Adipocyte (in vitro differentiated cells): Measurements from ENCODE around the gene CINP.
"Not testable (repeated sequence)": the region's sequence is repeated elsewhere in the genome, so short reads cannot be mapped to it uniquely, and the experiment has no call there.

Source experiments
- DNase-seq: peaks from one replicate; pipeline ENCODE4 v3.0.0-alpha.2; 2015; ENCODE audit warnings: low read depth
- H3K27me3 ChIP-seq: replicated peaks from 2 replicates; pipeline ENCODE4 v1.7.0; 2013; ENCODE audit warnings: mild to moderate bottlenecking, low read length, moderate library complexity; ENCODE audit not compliant: control insufficient read depth, insufficient read depth
- H3K36me3 ChIP-seq: 2 replicates; pipeline ENCODE4 v1.7.0; 2013; ENCODE audit warnings: low read length, mild to moderate bottlenecking, moderate library complexity; ENCODE audit not compliant: control insufficient read depth, insufficient read depth, severe bottlenecking
- H3K4me1 ChIP-seq: 2 replicates; pipeline ENCODE4 v1.7.0; 2013; ENCODE audit warnings: mild to moderate bottlenecking, low read length, moderate library complexity; ENCODE audit not compliant: control insufficient read depth, insufficient read depth
- H3K4me3 ChIP-seq: 2 replicates; pipeline ENCODE4 v1.7.0; 2013; ENCODE audit warnings: mild to moderate bottlenecking, low read length, moderate library complexity
- H3K9ac ChIP-seq: 2 replicates; pipeline ENCODE4 v1.7.0; 2013; ENCODE audit warnings: mild to moderate bottlenecking, low read length, moderate library complexity
- H3K9me3 ChIP-seq: 2 replicates; pipeline ENCODE4 v1.7.0; 2013; ENCODE audit warnings: mild to moderate bottlenecking, low read length, moderate library complexity; ENCODE audit not compliant: control insufficient read depth

CINP gene

DNA sequence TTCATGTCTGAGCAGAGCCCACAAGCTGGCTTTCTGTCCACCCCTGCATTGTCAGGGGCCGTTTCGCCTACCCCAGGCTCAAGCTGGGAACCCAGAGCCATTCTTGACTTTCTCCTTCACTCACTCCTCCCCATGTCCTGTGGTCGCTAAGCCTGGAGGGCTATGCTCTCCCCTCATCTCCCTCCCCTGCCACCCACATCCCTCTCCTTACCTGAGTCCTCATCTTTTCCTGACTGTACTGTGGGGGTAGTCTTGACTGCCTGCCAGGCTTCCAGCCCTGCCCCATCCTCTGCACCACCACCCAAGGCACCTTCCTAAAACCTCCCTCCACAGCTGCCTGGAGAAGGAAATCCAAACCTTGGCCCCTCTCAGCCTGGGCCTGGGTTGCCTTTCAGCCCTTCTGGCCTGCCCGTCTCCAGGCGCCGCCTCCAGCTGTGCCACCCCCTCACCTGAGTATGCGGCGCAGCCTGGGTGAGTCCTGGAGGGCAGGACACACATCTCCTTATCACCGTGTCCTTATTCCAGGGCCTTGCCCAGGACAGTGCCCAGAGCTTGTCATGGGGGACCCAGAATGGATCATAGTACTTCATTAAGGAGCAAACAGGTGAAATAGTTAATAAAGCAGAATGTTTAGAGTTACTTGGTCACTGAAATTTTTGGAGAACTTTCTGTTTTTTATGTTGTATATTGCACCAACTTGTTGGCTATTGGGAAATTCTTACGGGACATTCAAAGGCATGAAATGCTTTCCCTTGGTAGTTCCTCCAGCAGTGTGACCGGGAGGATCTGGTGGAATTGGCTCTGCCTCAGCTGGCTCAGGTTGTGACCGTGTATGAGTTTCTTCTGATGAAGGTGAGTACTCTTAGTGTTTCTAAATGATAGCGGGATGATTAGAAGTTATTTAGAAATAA is 28.6 kb downstream of the CINP start:
- no peaks in the 10 kb centered on the region for H3K27me3 ChIP-seq
- H3K36me3 ChIP-seq: peaks cover 22% of the 10 kb centered on the region
- no peak overlapping the region for H3K4me3 ChIP-seq
- H3K4me1 ChIP-seq: peaks cover 26% of the 10 kb centered on the region
- H3K9me3 ChIP-seq: no peaks in the 10 kb centered on the region
- no peak for DNase-seq
- H3K9ac ChIP-seq: no peak overlapping the region

DNA sequence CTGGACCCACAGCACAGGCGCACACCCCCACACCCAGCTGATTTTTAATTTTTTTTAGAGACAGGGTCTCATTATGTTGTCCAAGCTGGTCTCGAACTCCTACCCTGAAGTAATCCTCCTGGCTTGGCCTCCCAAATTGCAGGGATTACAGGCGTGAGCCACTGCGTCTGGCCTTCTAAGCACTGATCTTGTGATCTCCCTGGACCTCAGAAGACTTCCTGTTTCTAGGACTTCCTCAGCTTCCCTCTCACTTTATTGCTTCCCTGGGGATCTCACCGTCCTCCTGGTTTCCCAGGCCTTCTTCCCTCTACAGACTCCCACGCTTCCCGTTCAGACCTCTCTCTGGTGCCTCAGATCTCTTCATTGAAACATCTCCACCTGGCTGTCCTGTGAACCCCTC is 29.3 kb downstream of the CINP start:
- Histone ChIP-seq H3K4me1 (peaks cover 26% of the 10 kb centered on the region), H3K4me3 (no peak overlapping the region), H3K9ac (no peak overlapping the region), H3K9me3 (no peaks in the 10 kb centered on the region), H3K36me3 (peaks cover 16% of the 10 kb centered on the region), H3K27me3 (no peaks in the 10 kb centered on the region)
- no peak for DNase-seq

DNA sequence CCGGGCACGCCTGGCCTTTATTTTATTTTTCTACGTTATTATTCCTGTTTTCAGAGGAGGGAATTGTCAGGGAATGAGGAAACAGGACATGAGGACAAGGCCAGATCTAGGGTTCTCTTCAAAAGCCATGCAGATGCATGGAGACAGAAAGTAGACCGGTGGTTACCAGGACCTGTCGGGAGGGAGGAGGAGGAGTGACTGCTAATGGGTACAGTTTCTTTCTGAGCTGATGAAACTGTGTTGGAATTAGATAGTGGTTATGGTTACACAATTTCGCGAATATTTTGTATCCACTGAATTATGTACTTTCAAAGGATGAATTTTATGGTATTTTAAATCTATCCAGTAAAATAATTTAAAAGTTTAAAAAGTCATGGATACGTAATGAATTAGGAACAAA is 31.9 kb downstream of the CINP start:
- H3K4me1 ChIP-seq: peaks cover 21% of the 10 kb centered on the region

DNA sequence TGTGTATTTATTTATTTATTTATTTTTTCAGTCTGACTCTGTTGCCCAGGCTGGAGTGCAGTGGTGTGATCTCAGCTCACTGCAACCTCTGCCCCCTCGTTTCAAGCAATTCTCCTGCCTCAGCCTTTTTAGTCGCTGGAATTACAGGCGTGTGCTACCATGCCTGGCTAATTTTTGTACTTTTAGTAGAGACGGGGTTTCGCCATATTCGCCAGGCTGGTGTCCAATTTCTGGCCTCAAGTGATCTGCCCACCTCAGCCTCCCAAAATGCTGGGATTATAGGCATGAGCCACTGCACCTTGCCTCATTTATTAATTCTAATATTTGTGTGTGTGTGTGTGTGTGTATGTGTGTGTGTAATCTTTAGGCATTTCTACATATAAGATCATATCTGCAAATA is 33.3 kb downstream of the CINP start:
- H3K4me1 ChIP-seq, H3K4me3 ChIP-seq, H3K9ac ChIP-seq, H3K27me3 ChIP-seq, DNase-seq, H3K9me3 ChIP-seq: not testable (repeated sequence)
- peaks cover 22% of the 10 kb centered on the region for H3K36me3 ChIP-seq

More for the DNA sequence above, 31.9 kb downstream of the CINP start:
- Histone ChIP-seq H3K9me3 (no peaks in the 10 kb centered on the region), H3K27me3 (no peaks in the 10 kb centered on the region), H3K9ac (no peak overlapping the region), H3K36me3 (peaks cover 18% of the 10 kb centered on the region), H3K4me3 (no peak overlapping the region)
- no peak for DNase-seq

DNA sequence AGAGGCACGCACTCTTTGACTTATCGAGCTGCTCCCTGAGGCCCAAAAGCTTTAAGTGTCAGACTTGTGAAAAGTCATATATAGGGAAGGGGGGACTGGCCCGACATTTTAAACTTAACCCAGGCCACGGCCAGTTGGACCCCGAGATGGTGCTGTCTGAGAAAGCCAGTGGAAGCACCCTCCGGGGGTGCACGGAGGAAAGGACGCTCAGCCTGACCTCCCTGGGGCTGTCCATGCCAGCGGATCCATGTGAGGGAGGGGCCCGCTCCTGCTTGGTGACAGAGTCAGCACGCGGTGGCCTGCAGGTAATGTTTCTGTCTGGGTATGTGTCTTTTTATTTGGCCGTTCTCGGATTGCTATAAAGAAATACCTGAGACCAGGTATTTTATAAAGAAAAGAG is 36.1 kb downstream of the CINP start:
- peaks cover 15% of the 10 kb centered on the region for H3K36me3 ChIP-seq
- H3K27me3 ChIP-seq: no peaks in the 10 kb centered on the region
- no peak for DNase-seq
- peaks cover 6% of the 10 kb centered on the region for H3K4me1 ChIP-seq
- H3K9ac ChIP-seq: no peak overlapping the region
- no peak overlapping the region for H3K4me3 ChIP-seq
- no peaks in the 10 kb centered on the region for H3K9me3 ChIP-seq

DNA sequence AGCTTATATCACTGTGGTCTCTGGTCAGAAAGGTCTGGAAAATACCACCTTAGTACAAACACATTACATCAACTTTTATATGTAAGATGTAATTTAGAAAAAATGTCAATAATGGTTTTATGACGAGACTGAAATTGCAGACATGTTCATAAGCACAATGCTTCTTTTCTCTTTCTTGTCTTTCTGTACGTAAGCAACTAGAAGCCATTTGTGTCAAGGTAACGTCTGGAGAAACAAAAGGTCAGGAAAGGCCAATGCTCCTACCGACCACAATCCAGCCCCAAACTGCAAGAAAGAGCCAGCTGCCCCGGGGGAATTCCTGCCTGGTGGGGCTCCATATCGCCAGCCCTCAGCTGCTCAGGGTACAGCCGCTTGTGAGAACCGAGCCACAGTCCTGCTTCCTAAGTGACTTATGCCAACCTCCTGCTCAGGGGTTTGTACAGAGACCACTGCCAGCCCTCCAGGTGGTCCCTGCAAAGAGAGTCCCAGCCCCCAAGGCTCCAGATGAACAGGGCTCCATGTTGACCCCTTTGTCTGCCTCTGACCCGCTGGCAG is 36.8 kb downstream of the CINP start:
- H3K36me3 ChIP-seq: peaks cover 13% of the 10 kb centered on the region
- no peaks in the 10 kb centered on the region for H3K27me3 ChIP-seq
- no peak overlapping the region for H3K4me3 ChIP-seq
- DNase-seq: no peak
- no peaks in the 10 kb centered on the region for H3K9me3 ChIP-seq
- peaks cover 6% of the 10 kb centered on the region for H3K4me1 ChIP-seq
- H3K9ac ChIP-seq: no peak overlapping the region

DNA sequence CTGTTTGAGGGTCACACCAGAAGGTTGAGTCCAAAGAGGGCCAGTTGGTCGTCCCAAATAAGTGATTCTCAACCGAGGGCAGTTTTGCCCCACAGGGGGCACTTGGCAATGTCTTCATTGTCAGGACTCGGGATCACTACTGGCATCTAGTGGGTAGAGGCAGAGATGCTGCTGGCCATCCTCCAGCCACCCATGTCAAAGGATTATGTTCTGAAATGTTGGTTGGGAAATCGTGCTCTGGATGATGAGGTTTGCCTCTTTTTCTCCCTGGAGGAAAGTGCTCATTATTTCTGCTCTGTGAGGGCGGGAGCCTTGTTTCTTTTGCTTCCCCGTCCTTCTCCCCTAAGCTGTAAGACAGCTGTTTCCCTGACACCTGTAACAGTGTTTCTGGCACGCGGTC is 39.6 kb downstream of the CINP start:
- Histone ChIP-seq H3K4me1 (peaks cover 16% of the 10 kb centered on the region), H3K4me3 (peak overlapping the region; percentile 49), H3K9me3 (no peaks in the 10 kb centered on the region), H3K36me3 (peaks cover 13% of the 10 kb centered on the region), H3K9ac (peak overlapping the region; percentile 9), H3K27me3 (no peaks in the 10 kb centered on the region)
- peak; percentile 96 for DNase-seq

DNA sequence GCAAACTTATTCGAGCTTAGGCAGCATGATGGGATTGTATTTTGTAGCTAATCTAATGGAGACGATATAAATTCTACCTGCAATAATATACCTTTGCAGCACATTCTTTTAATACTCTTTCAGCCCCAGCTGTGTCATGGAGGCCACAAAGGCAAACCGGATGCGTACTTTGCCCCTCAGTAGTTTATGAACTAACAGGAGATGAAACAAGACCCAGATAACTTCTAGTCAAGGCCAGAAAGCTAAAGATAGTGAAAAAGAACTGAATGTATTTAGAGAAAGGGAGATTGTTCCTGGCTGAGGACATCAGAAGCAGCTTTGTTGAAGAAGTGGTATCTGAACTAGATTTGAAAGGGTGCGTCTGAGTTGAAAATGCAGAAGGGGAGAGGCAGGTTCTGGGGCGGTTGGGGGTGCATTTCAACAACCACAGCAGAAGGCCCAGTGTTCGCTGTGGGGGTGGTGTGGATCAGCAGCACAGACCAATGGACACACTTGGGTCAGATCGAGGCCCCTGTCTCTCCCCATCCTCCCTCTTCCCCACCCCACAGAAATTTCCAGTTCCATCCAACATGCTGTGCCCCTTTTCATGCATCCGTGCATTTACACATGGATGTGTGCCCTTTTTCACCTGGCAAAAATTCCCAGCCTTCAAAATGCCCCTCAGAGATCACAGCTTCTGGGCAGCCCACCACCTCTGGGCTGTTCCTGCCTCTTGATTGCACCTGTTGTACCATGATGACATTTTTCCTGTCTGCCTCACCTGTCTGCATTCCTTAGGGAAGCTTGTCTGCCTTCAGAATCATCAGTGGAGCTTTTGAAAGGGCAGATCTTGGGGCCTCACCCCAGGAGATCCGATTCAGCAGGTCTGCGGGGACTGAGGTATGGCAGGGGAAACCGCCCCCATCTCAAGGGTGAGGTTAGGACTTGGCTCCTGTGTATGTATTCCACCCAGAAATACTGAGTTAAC is 41.0 kb downstream of the CINP start:
- DNase-seq: no peak
- H3K9me3 ChIP-seq: no peaks in the 10 kb centered on the region
- no peak overlapping the region for H3K4me3 ChIP-seq
- H3K4me1 ChIP-seq: peaks cover 23% of the 10 kb centered on the region
- H3K9ac ChIP-seq: no peak overlapping the region
- no peaks in the 10 kb centered on the region for H3K27me3 ChIP-seq
- peaks cover 12% of the 10 kb centered on the region for H3K36me3 ChIP-seq

DNA sequence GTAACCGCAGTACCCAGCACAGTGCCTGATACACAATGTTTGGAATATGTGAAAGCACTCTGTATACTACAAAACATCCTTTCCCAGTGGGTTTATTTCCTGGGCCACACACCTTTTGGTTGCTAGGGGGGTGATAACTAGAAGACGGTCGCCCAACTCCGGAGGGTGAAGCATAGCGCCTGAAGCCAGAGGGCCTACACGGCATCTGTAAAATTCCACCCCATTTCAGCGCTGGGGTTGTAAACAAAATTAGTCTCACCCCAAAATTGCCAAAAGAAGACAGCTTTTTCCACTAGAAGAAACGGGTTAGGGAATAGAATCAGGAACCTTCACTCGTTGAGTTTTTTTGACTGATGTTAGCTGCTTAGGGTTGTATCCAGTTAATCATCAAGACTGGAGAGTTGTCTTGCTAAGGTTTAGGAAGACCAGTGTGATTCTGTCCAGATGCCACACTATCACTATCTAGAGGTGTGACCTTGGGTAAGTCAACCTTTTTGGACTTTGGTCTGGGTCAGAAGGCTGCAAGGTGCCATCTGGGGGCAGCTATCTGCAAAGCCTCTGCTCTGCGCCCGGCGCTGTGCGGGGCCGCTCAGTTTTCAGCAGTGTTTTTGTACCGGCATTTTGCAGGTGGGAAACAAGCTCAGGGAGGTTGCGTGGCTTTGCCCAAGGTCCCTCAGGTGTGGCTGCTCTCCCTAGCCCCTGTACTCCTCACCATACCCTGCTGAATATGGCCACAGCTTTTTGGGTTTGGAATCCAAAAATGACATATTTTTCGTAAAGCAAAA is 41.8 kb downstream of the CINP start:
- Histone ChIP-seq H3K4me3 (peak overlapping the region; percentile 94), H3K9ac (peak overlapping the region; percentile 92), H3K9me3 (no peaks in the 10 kb centered on the region), H3K27me3 (no peaks in the 10 kb centered on the region), H3K36me3 (peaks cover 4% of the 10 kb centered on the region), H3K4me1 (peaks cover 31% of the 10 kb centered on the region)
- no peak for DNase-seq

DNA sequence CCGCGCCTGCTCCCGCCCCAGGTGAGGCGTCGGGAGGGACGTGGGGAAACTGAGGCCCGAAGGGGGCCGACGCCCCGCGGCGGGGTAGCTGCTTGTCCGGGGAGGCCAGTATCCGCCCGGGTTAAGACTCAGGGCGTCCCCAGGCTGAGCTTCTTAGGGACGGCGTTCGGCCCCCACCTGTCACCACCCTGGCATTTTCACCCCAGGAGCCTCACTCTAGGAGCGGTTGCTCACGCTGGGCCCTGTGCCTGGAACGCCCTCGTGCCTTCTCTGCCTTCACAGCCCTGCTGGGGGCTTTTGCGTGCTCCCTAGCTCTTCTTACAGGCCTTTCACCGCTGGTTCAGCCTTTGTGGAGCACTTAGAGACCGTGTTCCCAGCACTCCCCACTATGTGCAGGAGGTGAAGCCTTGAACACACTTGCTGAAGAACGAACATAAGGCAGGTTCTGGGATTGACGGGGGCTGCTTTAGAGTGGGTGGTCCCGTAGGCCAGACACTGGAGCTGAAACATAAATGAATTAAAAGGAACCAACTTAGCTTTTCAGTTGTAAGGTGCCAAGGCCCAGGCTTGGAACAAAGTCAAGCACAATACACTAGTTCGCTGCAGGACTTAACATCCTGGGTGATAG is 42.5 kb downstream of the CINP start:
- DNase-seq: peak; percentile 76

More for the DNA sequence above, 42.5 kb downstream of the CINP start:
- no peaks in the 10 kb centered on the region for H3K36me3 ChIP-seq
- no peaks in the 10 kb centered on the region for H3K27me3 ChIP-seq
- H3K9me3 ChIP-seq: no peaks in the 10 kb centered on the region
- peak overlapping the region; percentile 92 for H3K9ac ChIP-seq
- peaks cover 32% of the 10 kb centered on the region for H3K4me1 ChIP-seq
- peak overlapping the region; percentile 94 for H3K4me3 ChIP-seq
